ENCODE results near the gene NXN.

DNA sequence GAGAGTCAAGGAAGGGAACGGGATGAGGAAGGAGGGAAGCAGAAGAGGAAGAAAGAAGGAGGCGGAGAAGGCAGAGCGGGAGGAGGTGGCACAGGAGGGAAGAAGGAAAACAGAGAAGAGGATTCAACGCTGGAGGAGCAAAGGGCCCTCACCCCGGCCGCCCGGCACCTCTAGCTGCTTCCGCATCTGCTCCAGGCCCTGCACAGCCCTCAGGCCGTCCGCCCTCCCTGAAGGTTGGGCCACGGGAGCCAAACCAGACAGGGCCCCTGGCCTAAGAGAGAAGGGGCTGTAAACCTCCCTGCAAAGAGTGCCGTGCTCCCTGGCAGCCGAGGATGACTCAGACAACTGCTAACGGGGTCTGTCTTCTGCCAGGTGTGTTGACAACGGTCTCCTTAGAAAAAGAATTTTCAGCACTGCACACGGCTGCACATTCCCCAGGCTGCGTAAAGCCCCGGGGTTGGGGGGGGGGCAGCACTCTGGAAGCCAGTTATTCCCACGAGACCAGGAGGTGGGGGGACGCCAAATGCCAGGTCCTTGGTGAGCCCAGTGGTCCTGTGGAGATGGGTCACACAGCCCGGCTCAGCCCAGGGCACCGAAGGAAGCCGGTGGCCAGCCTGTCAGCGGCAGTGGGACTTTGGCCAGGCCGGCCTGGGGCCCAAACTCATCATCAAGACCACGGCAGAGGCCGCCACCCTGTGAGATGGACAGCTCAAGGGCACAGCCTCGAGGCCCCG is 168.4 kb downstream of the NXN start:
- TF ChIP-seq POLR2AphosphoS5 (IDR thresholded peaks at IDR 0.05; ENCODE audit: low read depth, low read length) (no peak), SIN3A (IDR thresholded peaks at IDR 0.05; ENCODE audit: borderline replicate concordance, insufficient read depth, low read depth, low read length) (no peak)
- TF ChIP-seq, protein P1, sequence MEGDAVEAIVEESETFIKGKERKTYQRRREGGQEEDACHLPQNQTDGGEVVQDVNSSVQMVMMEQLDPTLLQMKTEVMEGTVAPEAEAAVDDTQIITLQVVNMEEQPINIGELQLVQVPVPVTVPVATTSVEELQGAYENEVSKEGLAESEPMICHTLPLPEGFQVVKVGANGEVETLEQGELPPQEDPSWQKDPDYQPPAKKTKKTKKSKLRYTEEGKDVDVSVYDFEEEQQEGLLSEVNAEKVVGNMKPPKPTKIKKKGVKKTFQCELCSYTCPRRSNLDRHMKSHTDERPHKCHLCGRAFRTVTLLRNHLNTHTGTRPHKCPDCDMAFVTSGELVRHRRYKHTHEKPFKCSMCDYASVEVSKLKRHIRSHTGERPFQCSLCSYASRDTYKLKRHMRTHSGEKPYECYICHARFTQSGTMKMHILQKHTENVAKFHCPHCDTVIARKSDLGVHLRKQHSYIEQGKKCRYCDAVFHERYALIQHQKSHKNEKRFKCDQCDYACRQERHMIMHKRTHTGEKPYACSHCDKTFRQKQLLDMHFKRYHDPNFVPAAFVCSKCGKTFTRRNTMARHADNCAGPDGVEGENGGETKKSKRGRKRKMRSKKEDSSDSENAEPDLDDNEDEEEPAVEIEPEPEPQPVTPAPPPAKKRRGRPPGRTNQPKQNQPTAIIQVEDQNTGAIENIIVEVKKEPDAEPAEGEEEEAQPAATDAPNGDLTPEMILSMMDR (IDR thresholded peaks at IDR 0.05), result no peak

All from Panc1 (cell line).